Stimulated activated CD4-positive, alpha-beta T cell treated with anti-CD3 and anti-CD28 coated beads, TNF-alpha, amount 100 ng/mL, for 24 hours (primary cell): ENCODE results near the gene DGKZ.

Experiments
- DNase-seq, 3 experiments: peaks; one replicate each; pipeline ENCODE4 v3.0.0-alpha.2; 2020; ENCODE audit warnings: low read depth in 3 of 3

The DGKZ gene

DNA sequence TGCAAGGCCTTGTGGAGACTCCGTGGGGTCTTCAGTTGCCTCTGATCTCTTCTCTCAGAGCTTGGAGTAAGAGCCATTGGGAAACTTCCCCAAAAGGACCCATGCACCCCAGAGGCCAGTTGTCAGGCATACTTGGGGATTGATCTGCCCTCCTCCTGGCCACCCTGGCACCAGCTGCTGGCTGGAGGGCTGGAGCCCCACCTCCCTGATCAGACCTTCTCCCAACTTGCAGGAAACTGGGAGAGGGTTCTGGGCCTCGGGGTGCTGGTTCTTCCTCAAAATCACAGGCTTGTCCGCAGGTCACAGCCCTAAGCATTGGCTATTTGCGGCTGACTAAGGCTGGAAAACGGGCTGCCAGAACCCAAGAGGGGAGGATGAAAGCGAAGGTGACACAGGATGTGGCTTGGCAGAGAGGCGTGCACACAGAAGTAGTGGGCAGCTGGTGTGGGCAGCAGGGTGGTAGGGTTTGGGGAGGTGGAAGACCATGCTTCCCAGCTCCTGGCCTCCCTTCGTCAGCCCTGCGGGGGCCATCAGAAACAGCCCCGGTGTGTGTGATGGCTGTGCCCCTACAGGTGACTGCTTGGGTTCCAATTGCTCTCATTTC is 1.3 kb upstream of the DGKZ start:
- DNase-seq, result peak in 1 of 3 experiments; percentile 38

DNA sequence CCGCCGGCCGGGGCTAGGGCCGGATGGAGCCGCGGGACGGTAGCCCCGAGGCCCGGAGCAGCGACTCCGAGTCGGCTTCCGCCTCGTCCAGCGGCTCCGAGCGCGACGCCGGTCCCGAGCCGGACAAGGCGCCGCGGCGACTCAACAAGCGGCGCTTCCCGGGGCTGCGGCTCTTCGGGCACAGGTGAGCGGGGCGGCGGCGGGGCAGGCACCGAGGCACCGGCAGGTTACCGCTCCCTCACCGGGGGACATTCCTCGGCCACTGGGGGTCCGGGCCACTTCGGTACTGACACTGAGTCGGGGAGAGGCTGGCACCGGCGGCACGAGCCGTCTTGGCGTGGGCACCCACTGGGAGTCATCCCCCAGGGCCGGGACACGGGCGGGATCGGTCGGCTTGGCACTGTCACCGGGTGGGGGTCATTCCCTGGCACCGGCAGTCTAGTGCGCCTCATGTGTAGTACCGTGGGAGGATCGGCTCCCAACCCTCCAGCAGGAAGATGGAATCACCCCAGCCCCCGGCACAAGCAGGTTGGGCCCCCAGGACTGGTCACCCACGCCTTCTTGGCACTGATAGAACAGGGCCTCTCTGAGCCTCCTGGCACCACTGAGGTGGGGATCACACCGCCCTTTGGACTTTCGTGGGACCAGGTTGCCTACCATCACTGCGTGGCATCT is 511 bp downstream of the DGKZ start:
- peak in 1 of 3 experiments; percentile 22 for DNase-seq

DNA sequence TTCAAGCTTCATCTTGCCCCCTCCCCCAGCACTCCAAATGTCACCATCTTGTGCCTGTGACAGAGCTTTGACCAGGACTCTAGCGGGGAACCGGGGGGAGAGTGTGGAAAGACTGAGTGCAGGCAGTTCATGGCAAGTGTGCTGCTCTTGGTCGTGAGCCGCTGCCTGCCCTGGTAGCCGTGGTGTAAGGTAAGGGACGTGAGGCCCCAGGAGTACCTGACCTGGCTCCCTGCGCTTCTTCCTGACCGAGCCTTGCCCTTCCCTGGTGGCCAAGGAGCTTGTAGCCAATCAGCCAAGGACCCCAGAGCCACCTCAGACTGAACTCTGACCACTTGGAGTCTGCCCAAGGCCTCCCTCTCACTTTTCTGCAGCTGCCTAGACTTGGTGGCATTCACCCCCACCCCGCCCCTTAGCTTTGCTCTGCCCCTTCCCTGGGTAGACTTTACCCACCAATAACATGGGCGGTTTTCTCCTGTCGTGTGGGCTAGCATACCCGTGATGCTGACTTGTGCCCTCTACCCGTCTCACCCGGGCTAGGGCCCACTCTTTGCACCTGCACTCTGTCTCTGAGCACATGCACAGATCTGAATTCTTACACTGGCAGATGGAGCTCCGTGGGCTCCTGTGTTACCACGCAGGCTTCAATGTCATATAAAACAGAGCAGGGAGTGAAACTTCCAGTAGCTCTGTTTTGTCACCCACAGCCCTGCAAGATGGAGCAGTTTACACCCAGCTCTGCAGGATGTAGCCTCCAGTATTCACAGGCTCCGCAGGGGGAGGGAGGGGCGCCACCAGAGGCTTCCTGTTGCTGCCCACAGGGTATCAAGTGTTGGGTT is 1.5 kb downstream of the DGKZ start:
- peak in 1 of 3 experiments; percentile 61 for DNase-seq

DNA sequence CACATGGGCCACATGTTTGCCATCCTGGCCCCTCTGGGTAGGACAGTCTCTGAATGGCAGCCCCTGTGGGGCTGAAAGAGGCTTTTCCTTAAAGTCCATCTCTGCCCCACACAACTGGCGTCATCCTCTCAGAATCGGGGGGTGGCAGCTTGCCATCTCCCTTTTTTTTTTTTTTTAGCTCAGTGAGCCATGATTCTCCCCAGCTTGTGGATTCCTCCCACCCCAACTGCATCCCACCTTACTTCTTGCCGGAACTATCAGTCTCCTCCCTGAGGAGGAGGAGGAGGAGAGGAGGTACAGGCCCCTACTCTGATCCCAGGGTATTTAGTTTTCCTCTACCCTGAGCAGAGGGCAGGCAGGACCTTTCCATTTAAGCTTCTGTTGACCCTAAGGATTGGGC is 3.4 kb downstream of the DGKZ start:
- DNase-seq, result no peak

DNA sequence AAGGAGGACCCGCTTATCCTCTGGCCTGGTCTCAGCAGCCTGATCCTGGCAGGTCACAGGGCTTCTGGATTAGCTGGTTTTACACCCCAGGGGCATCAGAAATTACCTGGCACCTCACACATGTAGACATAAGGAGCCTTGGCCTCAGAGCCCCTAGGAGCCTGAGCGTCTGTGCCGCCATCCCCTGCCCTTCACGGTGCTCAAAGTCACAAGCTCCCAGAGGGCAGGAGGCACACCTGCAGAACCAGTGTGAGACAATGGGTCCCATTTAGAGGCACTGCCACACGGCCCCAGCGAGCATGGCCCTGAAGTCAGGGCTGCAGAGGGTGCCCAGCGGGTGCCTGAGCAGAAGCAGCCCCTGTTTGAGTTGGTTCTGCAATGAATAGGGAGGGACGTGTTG is 3.9 kb downstream of the DGKZ start:
- DNase-seq, result no peak

DNA sequence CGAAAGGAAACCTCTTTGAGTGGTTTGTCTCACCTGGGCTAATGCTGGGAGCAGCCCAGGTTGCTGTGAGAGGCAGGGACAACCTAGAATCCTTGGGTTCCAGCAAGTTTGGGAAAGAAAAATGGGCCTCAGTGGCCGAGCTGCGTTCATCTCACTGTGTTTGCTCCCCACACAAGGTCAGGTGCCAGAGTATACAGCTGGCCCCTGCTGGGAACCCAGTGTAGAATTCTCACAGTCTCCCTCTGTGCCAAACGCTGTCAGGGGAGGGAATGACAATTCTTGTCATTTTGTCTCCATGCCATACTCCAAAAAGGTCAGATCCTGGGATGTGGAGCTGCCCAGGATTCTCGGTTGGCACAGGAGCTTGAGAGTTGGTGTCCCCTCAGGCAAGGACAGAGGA is 4.3 kb downstream of the DGKZ start:
- DNase-seq, result no peak

DNA sequence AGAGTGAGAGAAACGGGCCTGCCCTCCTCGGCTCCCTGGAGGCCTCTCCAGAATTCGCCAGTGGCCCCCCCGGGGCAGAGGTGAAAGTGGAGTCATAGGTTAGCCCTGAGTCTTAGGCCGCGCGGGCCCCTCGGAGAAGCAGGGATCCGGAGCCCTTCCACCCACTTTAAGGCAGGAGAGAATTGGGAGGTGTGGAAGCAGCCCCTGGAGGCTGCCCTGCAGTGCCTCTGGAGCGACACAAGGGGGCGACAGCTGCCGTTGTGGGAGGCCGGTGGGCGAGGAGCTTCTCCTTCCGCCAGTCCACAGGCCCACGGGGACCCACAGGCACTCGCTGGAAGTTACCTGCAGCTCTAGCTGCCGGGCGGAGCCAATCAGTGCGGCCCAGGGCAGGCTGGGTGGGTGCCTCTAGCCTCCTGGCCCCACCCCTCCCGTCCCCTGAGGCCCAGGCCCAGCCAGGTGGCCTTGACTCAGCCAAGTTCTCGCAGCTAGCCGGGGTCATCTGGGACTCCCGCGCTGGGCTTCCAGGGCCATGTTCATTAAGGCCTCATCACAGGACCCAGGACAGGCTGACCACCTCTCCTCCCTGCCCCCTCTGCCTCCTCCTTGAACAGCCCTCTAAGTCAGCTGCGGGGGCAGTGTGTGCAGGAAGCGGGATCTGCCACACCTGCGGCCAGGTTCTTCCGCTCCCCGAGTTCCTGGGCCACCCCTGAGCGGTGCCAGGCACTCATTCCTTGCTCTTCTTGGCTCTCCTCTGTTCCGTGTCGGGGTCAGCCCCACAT is 5.0 kb downstream of the DGKZ start:
- peak in 2 of 3 experiments; percentile 54 to 67 for DNase-seq

DNA sequence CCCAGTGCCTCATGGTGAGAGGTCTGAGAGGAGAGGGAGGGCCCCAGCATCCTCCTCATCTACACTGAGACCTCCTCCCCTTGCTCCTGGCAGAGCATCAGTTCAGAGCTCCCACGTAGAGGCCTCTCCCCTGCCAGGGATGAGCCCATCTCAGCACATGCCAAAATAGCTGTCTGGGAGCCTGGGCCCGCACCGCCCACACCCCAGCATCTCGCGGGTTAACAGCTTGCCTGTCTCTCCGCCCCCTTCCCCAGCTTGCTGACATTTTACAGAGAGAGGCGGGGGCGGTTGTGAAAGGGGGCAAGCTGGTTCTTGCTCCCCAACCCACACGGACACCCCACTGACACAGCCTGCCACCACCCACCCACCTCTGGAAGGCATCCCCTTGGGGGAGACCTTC is 6.4 kb downstream of the DGKZ start:
- DNase-seq, result peak in 1 of 3 experiments; percentile 71

DNA sequence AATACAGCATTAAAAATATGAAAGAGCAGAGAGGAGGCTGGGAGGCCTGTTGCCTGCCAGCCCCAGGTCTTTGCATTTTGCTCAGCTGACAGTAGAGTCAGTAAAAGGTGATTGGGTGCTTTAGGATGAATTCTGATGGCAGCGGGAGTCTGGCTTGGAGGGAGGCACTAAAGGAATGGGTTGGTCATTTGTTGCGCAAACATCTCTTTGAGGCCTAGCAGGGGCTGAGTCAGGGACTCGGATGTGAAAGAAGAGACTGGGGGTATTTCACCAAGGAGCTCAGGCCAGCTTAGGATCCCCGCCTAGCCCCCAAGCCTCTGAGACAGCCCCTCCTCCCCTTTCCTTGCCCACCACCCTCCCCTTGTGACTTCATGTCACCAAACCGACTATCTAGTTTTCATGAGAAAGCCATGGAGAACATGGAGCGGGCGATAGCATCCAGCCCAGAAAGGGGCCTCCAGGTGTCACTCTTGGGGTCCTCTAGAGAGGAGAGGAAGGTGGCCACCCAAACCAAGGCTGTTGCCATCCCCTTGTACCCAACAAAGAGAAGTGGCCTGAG is 9.7 kb downstream of the DGKZ start:
- DNase-seq, result no peak

DNA sequence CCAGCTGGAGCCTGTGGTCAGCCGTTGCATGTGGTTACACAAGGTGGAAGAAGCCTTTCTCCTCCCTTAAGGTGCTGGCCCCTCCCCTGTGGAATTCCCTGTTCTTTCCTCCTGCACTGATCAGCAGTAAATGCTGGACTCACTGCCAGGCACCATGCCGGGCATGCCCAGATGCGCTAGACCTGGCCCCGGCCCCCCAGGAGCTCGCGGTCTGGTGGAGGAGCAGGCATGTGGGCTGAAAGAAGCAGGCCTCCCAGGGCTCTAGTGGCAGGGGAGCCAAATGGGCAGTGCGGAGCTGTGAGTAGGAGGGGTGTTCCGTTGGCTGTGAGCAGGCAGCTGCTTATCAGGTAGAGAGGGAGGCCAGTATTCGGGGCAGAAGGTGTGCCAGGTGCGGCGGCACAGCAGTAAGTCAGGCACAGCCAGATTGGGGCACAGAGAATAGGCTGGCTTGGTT is 10.2 kb downstream of the DGKZ start:
- no peak for DNase-seq

DNA sequence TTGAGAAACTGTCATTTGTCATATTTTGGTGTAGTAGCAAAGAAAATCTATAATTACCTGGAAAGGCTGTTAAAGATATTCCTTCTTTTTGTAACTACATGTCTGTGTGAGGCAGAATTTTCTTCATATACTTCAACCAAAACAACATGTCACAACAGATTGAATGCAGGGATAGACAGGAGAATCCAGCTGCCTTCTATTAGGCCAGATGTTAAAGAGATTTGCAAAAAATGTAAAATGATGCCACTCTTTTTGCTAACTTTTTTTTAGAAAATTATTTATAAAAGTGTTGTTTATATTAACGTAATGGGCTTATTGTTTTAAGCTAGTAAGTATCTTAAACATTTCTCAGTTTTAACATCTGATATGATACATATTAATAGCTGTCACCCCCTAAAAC is 12.7 kb downstream of the DGKZ start:
- no peak for DNase-seq

DNA sequence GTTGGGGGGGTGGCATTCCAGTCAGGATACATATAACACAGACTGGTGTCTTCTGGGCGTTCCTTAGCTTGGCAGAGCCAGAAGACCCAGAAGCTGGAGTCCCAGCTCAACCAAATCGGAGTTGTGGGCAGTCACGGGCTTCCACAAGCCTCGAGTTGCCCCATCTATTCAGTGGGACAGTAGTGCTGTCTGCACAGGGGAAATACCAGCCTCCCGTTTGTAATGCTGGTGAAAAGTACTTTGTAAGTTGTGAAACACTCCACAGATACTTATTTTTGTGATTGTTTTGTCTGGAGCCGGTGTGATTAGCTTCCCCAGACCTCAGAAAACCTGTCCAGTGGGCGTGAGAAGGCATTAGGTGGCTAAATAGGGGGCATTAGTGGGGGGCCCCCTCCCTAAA is 13.6 kb downstream of the DGKZ start:
- DNase-seq, result no peak

DNA sequence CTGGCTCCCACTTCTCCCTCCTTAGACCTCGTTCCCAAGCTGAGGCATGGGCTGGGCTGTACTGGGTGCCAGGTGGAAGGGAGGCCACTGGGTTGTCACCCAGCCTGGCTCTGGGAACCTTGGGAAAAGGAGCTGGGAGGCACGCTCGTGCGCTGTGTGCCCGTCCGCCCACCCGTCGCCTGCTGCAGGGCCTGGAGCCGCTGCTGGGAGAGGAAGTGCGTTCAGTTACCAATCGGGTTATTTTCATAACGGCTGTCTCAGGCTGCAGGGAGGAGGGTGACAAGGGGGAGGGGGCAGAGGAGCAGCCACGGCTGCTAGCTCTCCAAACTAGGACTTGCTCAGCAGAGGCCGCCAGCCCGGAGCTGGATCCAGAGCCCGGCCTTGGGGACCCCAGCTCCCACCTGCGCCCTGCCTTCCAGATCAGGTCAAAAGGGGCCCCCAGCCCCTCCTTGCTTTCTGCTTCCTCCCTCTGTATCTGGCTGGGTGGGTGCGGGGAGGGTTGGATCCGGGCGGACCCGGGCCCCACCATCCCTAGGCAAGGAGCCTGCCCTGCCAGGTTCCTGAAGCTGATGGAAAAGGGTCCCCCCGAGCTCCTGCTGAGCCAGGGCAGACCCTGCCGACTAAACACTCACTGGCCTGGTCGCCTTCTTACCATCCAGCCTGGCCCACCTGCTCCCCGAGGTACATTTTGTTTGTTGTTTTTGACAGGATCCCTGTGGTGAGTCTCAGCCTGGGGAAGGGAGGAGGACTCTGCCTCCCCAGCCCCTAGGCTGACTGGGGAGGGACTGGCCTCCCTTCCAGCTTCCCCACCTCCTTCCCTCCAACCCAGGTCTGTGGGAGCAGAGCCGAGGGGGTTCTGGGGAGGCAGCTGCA is 14.3 kb downstream of the DGKZ start:
- peak; percentile 40 to 63 (median 48) for DNase-seq

DNA sequence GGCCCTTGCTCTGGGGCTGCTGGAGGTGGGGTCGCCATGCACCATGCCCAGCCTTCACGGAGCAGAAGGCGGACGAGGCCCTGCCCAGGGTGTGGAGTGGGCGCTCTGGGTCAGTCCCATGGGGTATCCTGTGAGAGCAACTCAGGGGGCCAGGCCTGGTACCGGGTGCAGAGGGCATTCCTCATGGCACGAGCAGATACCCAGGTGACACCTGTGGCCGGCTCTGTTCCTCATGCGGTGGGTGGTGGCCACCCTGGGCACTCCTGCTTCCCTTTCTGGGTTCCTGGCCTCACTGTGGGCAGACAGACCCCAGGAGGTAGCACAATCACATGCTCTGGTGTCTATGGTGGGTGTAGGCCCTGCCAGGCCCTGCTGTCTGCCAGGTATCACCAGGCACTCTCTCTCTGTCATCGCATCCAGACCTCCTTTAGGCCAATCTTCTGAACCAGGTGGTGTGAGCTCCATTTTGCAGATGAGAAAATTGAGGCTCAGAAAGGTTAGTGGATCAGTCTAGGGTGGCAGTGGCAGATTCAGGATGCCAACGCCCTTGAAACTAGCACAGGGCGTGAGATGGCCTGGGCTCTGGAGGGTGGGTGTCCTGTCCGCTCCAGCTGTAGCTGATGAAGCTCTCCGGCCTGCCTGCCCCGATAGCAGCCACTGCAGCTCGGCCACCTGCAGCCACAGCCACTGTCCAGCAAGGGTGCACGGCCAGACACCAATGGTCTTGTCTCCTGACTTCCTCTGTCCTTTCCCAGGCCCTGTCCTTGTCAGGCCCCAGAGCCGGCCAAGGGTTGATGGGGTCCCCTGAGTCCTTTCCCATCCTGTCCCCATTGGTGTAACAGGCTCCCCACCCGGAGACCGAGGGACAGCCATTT is 15.1 kb downstream of the DGKZ start:
- no peak for DNase-seq

DNA sequence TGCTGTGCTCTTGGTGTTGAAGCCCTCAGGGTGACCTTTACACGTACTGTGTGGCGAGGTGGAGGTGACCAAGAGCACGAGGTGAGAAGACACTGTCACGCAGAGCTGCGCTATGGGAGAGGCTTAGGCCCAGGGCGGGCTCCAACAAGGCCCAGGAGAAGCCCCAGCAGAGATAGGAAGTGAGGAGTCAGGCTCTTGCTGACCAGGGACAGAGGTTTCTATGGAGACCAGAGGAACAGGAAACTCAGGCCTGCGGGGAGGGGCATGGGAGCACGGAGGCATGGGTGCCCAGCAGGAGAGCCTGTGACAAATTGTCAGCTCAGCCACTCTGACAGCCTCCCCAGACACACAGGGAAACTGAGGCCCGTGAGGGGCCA is 15.8 kb downstream of the DGKZ start:
- DNase-seq, result no peak

DNA sequence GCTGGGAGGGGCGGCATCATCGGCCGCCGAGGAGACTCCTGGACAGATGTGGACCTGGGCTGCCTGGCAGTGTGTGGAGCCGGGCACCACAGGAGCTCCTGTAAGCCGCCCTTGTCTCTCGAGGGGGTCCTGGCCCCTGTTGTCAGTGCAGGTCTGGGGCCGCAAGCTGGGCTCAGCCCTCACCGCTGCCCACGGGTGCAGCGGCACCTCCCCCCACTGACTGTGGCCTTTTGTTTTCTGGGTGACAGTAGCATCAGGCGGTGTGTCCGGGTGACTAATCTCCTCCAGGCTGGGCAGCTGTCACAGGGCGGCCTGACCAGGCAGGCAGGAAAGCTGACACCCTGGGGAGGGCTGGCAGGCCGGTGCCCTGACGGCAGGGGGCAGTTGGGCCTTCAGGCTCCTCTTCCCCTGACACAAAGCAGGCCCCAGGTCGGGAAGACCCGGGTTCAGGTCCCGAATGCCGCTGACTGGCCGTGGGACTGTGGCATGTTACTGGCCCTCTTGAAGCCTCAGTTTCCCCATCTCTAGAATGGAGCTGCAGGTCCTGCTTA is 16.3 kb downstream of the DGKZ start:
- DNase-seq, result no peak

DNA sequence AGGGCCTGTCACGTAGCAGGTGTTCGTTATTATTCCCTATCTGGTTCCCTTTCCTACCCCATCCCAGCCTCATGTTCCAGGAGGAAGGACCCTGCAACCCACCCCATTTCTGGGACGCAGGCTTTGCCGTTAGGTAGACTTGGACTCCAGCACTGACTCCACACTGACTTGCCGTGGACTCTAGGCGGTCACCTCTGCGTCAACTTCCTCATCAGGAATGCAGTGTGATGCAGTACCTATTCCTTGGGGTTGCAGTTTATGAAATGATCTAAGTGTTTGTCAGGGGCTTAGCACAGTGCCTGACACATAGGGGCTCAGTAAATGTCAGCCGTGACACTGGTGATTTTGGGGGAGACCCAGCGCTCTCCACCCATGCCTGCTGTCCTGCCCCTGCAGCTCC is 16.8 kb downstream of the DGKZ start:
- no peak for DNase-seq

DNA sequence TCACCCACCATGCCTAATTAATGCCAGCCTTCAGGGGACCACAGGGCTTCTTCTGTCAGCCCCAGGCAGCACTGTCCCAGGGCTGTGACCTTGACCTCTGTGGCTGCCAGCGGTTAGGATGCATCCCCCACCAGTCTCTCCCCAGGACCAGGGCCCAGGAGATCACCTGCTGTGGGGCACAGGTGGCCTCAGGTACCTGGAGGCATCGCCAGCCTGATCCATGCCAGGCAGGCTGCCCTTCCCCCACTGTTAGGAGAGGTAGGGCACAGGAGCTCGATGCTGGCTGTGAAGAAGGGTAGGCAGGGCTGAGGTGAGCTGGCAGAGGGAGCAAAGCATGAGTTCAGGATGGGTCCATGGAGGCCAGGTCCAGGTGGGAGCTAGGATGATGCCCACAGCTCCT is 17.5 kb downstream of the DGKZ start:
- DNase-seq, result no peak

DNA sequence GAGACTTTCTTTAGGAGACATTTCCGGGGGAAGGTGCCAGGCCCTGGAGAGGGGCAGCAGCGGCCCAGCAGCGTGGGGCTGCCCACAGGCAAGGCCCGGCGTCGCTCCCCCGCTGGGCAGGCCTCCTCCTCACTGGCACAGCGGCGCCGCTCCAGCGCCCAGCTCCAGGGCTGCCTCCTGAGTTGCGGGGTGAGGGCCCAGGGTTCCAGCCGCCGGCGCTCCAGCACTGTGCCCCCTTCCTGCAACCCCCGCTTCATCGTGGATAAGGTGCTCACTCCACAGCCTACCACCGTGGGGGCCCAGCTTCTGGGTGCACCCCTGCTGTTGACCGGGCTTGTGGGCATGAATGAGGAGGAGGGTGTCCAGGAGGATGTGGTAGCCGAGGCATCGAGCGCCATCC is 19.0 kb downstream of the DGKZ start:
- no peak for DNase-seq
